ENCODE measurements around the gene PSMA7.

PSMA7 gene

GRCh38 chr20:62143081-62143956, at the start of gene PSMA7, which contains the start of gene SS18L1:
TSS of gene PSMA7 (minus strand) at chr20:62143394. CDS start at chr20:62143303, 91 bp downstream.
TSS of gene SS18L1 (plus strand) at chr20:62143769. CDS start at chr20:62143821, 52 bp downstream.
- FAIRE-seq = peak; percentile 93
- DNase-seq (ENCODE audit: low spot score) = peak; percentile 99

DNA sequence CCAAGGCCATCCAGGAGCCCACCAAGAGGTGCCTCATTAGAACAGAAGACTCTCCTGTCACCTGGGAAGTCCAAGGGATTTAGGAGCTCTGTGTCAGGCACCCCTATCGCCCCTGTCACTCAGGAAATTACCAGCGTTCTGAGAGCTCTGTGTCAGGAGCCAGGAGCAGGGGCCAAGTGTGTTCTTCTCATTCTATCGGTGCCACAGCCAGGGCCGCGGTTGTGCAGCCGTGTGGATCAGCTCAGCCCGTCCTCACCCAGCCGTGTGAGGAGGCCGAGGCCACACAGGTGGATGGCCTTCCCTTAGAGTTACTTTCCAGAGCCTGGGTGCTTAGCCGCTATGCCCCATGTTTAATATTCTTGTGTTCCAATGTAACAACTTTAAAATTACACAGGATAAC, 49.4 kb upstream of the PSMA7 start:
- FAIRE-seq (no peak), DNase-seq (ENCODE audit: low spot score) (no peak)

GRCh38 chr20:62191781-62192559, 48.8 kb upstream of the PSMA7 start:
- FAIRE-seq = no peak
- DNase-seq (ENCODE audit: low spot score) = no peak

DNA sequence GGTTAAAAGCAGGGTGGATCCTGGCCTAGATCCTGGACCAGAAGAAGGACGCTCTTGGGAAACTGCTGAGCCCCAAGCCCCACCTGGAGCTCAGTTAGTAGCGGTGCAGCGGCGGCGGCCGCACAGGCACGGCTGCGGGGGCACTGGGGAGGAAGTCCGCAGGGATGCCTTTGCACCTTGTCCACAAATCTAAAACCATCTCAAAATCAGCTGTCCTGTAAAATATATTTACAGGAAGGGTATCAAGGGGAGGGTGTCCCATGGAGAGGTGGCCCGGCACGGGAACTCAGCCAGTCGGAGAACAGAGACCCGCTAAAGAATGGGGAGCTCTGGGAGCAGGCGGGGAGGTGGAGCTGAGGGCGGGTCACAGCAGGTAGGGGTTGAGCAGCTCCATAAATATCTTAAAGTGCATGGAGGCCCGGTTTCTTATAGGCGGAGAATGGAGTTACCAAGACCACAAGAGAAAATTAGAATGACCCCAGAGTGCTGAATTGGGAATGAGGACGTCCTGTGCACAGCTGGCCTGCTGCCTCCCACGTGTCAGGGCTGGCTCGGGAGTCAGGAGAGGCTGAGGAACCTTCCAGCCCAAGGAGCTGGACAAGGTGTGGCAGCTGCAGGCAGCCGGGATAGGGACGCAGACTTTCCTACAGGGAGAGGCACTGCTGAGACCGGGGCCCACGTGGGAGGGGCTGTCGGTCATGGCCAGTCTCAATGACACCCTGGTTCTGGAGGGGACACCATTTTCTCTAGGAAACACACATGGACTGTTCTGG, 47.6 kb upstream of the PSMA7 start:
- no peak for FAIRE-seq
- DNase-seq (ENCODE audit: low spot score) = no peak

- DNase-seq (ENCODE audit: low spot score) = no peak
- FAIRE-seq = no peak
Observed at GRCh38 chr20:62186887-62187866, 44.0 kb upstream of the PSMA7 start.

GRCh38 chr20:62186096-62186426, 42.9 kb upstream of the PSMA7 start:
- DNase-seq (ENCODE audit: low spot score) (no peak), FAIRE-seq (no peak)

GRCh38 chr20:62183426-62184142, 40.4 kb upstream of the PSMA7 start:
- FAIRE-seq = no peak
- no peak for DNase-seq (ENCODE audit: low spot score)

GRCh38 chr20:62182469-62183425, 39.6 kb upstream of the PSMA7 start, which contains the start of gene MTG2:
TSS of gene MTG2 (plus strand) at chr20:62183028. CDS start at chr20:62193421, 10,393 bp downstream.
- FAIRE-seq (peak; percentile 58), DNase-seq (ENCODE audit: low spot score) (peak; percentile 100)

DNA sequence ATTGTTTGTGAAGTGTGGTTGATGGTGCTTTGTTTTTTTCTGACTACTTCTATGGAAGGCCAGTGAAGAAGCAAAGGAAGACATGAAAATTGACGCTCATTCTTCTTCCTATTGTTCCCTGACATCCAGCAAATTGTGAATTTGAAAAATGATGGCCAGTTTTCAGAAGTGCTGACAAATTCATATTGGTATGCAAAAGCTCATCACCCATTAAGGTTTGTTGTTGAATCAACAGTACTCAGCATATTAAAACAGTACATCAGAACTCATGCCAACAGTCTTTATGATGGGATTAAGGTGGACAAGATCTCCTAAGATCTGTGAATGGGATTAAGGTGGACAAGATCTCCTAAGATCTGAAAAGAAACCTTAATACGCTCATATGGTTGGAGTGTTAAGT, 38.6 kb upstream of the PSMA7 start:
- FAIRE-seq (no peak), DNase-seq (ENCODE audit: low spot score) (no peak)

DNA sequence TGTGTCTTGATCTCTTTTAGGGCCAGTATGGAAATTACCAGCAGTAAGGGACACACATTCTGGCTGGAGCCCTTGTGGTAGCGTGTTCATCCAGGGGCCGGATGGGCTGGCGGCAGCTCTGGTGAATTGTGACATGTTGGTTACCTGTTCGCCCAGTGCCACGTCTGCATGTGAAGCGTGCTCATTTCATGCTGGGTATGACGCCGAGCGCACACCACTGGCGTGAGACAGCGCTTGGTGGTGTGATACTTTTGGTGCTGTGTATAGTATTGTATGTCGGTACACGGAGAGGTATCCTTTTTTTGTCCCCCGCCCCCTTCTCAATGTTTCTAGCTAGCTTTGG, 35.9 kb upstream of the PSMA7 start:
- FAIRE-seq (no peak), DNase-seq (ENCODE audit: low spot score) (no peak)

DNA sequence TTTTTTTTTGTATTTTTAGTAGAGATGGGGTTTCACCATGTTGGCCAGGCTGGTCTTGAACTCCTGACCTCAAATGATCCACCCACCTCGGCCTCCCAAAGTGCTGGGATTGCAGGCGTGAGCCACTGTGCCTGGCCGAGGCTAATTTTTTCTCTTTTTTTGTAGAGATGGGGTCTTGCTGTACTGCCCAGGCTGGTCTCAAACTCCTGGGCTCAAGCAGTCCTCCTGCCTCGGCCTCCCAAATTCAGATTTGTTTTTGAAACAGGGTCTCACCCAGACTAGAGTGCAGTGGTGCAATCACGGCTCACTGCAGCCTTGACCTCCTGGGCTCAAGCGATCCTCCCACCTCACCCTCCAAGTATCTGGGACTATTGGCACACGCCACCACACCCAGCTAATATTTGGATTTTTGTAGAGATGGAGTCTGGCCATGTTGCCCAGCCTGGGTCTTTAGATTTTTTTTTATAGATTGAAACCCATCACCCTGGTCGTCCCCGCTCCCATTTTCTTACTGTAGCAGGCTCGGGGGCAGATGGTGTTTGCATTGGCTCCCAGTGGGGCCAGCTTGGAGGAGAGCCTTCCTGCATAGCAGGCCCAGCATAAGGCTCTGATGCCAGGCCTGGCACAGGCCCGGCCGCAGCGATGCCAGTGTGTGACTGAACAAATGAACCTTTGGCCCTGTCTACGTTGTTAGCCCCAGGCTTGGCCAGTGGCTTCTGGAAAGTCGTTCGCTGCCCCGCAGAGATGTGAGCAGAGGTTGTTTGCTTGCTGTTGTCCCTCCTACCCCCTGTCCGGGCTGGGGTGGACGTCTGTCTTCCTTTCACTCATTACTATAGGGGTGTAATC, 35.3 kb upstream of the PSMA7 start:
- DNase-seq (ENCODE audit: low spot score) = no peak
- no peak for FAIRE-seq

GRCh38 chr20:62177307-62177706, 34.1 kb upstream of the PSMA7 start:
- FAIRE-seq = no peak

GRCh38 chr20:62176866-62177265, 33.7 kb upstream of the PSMA7 start:
- DNase-seq (ENCODE audit: low spot score) (no peak), FAIRE-seq (no peak)

More at GRCh38 chr20:62177307-62177706, 34.1 kb upstream of the PSMA7 start:
- DNase-seq (ENCODE audit: low spot score) = no peak

DNA sequence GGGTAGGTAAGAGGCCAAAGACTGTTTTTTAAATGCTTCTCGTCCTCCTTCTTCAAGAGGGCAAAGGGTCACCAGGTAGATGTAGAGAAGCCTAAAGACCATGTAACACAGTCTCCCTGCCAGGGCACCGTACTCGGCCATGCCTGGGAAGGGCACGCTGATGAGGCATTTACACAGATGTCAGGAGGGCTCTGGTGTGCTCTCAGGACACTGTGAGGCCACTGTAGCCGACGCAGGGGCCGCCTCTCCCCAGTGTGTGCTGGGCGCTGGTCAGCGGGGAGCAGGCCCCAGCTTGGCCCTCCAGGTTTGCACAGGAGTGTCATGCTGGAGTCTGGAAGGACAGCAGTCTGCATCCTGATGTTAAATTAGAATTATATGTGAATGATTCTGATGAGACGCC, 32.5 kb upstream of the PSMA7 start:
- FAIRE-seq (no peak), DNase-seq (ENCODE audit: low spot score) (no peak)

DNA sequence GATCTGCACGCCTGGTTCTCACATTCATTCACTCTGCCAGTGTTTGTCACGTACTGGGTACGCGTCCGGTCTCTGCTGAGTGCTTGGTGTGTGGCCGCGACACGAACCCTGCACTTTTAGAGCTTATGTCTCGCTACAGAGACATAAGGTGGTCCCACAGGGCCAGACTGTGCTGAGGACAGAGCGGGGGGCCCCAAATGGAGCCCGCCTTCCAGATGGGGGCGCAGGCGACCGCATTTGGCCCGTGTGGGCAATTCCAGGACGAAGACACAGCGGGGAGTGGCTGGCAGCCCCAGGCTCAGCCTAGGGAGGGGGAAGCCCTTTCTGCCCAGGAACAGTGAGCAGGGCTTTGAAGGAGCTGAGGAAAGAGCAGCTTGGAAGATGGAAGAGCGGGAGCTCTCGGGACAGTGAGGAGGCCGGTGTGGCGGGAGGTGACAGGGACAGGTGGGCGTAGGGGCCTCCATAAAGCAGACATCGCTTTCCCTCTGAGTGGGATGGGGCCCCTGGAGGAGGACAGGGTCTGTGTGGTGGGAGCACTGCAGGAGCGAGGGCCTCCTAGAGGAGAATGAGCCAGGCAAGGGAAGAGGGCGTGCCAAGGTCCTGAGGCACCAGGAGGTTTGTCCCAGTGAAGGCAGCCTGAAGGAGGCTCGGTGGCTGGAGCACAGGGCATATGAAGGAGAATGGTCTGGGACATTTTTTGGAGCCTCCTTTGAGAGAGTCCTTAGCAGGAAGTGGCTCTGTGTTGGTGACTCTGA, 31.9 kb upstream of the PSMA7 start:
- DNase-seq (ENCODE audit: low spot score) = no peak
- no peak for FAIRE-seq

- DNase-seq (ENCODE audit: low spot score) = no peak
- no peak for FAIRE-seq
Observed at GRCh38 chr20:62174021-62174804, 31.0 kb upstream of the PSMA7 start.
